GM12878 (cell line): ENCODE results near the gene AEBP2. TPM values are rescaled to one million over a fixed set of nuclear protein-coding genes. Genes with fewer than 3 reads are reported as not detected.

ENCODE experiments used
- EP300 ChIP-seq, 2 experiments: fragments of 150-350 bp in 1 of 2; IDR thresholded peaks; 2 replicates each; pipeline ENCODE4 v1.6.1; 2011 to 2012; ENCODE audit warnings: low read depth in 2 of 2, low read length in 2 of 2, borderline replicate concordance in 1 of 2, improper control_type of control experiment in 1 of 2, inconsistent platforms in 1 of 2; ENCODE audit not compliant: control insufficient read depth in 1 of 2
- EZH2 ChIP-seq: IDR thresholded peaks from 2 replicates; pipeline ENCODE4 v1.6.1; 2012; ENCODE audit warnings: low read depth, mild to moderate bottlenecking, control low read depth, inconsistent platforms, low read length, borderline replicate concordance; ENCODE audit not compliant: control insufficient read depth
- MEF2A ChIP-seq: IDR thresholded peaks from 2 replicates; pipeline ENCODE4 v1.6.1; 2011; ENCODE audit warnings: low read depth, mild to moderate bottlenecking, low read length, moderate library complexity; ENCODE audit not compliant: insufficient read depth
- NFYA ChIP-seq: IDR thresholded peaks from 2 replicates; pipeline ENCODE4 v1.6.1; 2011; ENCODE audit warnings: low read depth, mild to moderate bottlenecking, low read length, improper control_type of control experiment, borderline replicate concordance
- SIN3A ChIP-seq: IDR thresholded peaks from 2 replicates; pipeline ENCODE4 v1.6.1; 2012; ENCODE audit warnings: low read depth, low read length, improper control_type of control experiment
- SMAD5 ChIP-seq: IDR thresholded peaks from 2 replicates; pipeline ENCODE4 v1.6.1; 2016; ENCODE audit warnings: antibody characterized with exemption, low read depth
- SREBF1 ChIP-seq: IDR thresholded peaks from 2 replicates; pipeline ENCODE4 v1.6.1; 2012; ENCODE audit warnings: mild to moderate bottlenecking, low read length
- STAT1 ChIP-seq: fragments of 450-650 bp; conservative IDR thresholded peaks from 2 replicates; pipeline ENCODE4 v1.6.1; 2014; ENCODE audit warnings: antibody characterized with exemption, mild to moderate bottlenecking
- SUZ12 ChIP-seq: fragments of 200-600 bp; sonication (generic); IDR thresholded peaks from one replicate; pipeline ENCODE4 v1.6.1; 2018; ENCODE audit warnings: antibody characterized with exemption, mild to moderate bottlenecking; ENCODE audit not compliant: unreplicated experiment
- TAF1 ChIP-seq: IDR thresholded peaks from 2 replicates; pipeline ENCODE4 v1.6.1; 2011; ENCODE audit warnings: mild to moderate bottlenecking, low read depth, low read length, borderline replicate concordance
- YBX1 ChIP-seq: fragments of 450-650 bp; IDR thresholded peaks from 2 replicates; pipeline ENCODE4 v1.6.1; 2016; ENCODE audit warnings: antibody characterized with exemption
- polyA plus RNA-seq, 11 experiments: library from polyadenylated mRNA; depleted of rRNA in 4 of 11; unstranded in 6 of 11; stranded (reverse) in 5 of 11; fragments of >200 nt; fragmentation: Nextera tagmentation in 4 of 11; fragmentation: Illumina TruSeq in 1 of 11; extraction: Ambion mirVana in 4 of 11; extraction: Trizol in 1 of 11; gene quantifications; 1 replicate in 1 of 11; 2 replicates in 10 of 11; pipeline versions ENCODE4 v1.2.1 to v1.2.3, GENCODE V29; 2011 to 2016; ENCODE audit warnings: inconsistent platforms in 2 of 11, missing spikeins in 2 of 11, low read depth in 1 of 11
- total RNA-seq, 4 experiments: library from RNA; depleted of rRNA in 3 of 4; stranded (reverse); fragments of >200 nt in 3 of 4; fragmentation: Illumina TruSeq in 1 of 4; extraction: Trizol in 1 of 4; gene quantifications; 2 replicates each; pipeline versions ENCODE4 v1.2.1 to v1.2.3, GENCODE V29; 2013 to 2021
- TF ChIP-seq, protein P1 (sequence below): IDR thresholded peaks from 2 replicates; pipeline ENCODE4 v1.6.1; 2011; ENCODE audit warnings: low read depth, low read length, improper control_type of control experiment, borderline replicate concordance
- TF ChIP-seq, protein P2 (sequence below): fragments of 450-650 bp; IDR thresholded peaks from 2 replicates; pipeline ENCODE4 v1.6.1; 2014; ENCODE audit warnings: mild to moderate bottlenecking
- TF ChIP-seq, protein P3 (sequence below): IDR thresholded peaks from 2 replicates; pipeline ENCODE4 v1.6.1; 2011; ENCODE audit warnings: borderline replicate concordance, low read depth, mild to moderate bottlenecking, moderate library complexity, mixed read lengths, low read length; ENCODE audit not compliant: insufficient read depth; ENCODE audit errors: extremely low read length

AEBP2 gene
- total and polyA plus RNA-seq, 10 of the 15 experiments (the other 5 are each of a cell fraction or from before 2014, with no cell fraction given), result 17.6 to 126 (median 44.8) TPM

DNA sequence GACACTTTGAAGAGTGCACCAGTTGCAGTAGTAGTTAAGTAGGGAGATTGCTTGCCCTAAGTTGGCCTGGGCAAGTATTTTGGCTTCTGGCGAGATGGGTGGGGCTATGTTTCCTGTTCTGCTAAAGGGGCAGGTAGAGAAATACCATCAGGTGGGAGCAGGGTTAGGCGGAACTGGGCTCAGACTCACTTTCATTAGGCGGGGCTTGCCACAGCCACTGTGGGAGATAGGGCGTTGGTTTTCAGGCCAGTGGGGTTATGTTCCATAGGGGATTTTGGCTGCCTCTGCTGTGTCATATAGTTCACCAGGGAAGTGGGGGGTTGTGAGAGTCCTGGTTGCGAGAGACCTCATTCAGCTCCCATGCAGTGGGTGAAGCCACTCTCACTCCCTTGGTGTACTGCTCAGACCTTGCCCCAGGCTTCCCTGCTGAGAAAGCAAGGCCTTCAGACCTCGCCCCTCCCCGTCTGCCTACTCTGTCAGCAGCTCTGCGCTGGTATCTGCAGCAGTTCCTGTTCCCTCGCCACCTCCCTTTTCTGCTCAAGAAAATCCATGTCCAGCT lies 43.3 kb downstream of the AEBP2 start (continued):
- TF ChIP-seq EP300 (IDR thresholded peaks at IDR 0.05; ENCODE audit: borderline replicate concordance in 1 of 2, control insufficient read depth in 1 of 2, low read depth in 2 of 2, low read length in 2 of 2) (no peak), EZH2 (no peak), SIN3A (no peak), MEF2A (no peak), SUZ12 (no peak), STAT1 (no peak), YBX1 (no peak), SREBF1 (no peak), TAF1 (no peak), SMAD5 (no peak), NFYA (no peak)
- TF ChIP-seq, protein P1, sequence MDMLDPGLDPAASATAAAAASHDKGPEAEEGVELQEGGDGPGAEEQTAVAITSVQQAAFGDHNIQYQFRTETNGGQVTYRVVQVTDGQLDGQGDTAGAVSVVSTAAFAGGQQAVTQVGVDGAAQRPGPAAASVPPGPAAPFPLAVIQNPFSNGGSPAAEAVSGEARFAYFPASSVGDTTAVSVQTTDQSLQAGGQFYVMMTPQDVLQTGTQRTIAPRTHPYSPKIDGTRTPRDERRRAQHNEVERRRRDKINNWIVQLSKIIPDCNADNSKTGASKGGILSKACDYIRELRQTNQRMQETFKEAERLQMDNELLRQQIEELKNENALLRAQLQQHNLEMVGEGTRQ, result no peak
- TF ChIP-seq, protein P2, sequence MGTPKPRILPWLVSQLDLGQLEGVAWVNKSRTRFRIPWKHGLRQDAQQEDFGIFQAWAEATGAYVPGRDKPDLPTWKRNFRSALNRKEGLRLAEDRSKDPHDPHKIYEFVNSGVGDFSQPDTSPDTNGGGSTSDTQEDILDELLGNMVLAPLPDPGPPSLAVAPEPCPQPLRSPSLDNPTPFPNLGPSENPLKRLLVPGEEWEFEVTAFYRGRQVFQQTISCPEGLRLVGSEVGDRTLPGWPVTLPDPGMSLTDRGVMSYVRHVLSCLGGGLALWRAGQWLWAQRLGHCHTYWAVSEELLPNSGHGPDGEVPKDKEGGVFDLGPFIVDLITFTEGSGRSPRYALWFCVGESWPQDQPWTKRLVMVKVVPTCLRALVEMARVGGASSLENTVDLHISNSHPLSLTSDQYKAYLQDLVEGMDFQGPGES, result no peak
- TF ChIP-seq, protein P3, sequence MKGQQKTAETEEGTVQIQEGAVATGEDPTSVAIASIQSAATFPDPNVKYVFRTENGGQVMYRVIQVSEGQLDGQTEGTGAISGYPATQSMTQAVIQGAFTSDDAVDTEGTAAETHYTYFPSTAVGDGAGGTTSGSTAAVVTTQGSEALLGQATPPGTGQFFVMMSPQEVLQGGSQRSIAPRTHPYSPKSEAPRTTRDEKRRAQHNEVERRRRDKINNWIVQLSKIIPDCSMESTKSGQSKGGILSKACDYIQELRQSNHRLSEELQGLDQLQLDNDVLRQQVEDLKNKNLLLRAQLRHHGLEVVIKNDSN, result no peak
